ENCODE results near the gene CCDC124.

The CCDC124 gene

DNA sequence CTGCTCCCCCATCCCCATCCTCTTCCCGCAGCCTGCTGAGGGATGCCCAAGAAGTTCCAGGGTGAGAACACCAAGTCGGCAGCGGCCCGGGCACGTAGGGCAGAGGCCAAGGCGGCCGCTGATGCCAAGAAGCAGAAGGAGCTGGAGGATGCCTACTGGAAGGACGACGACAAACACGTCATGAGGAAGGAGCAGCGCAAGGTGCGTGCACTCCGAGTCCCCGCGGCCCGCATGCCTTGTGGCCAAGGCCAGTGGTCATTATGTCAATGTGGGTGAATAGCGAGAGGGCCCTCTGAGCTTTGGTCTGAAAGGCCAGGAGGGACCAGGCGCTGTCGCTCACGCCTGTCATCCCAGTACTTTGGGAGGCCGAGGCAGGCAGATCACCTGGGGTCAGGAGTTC lies 3.6 kb downstream of the CCDC124 start:
- no peak for DNase-seq

DNA sequence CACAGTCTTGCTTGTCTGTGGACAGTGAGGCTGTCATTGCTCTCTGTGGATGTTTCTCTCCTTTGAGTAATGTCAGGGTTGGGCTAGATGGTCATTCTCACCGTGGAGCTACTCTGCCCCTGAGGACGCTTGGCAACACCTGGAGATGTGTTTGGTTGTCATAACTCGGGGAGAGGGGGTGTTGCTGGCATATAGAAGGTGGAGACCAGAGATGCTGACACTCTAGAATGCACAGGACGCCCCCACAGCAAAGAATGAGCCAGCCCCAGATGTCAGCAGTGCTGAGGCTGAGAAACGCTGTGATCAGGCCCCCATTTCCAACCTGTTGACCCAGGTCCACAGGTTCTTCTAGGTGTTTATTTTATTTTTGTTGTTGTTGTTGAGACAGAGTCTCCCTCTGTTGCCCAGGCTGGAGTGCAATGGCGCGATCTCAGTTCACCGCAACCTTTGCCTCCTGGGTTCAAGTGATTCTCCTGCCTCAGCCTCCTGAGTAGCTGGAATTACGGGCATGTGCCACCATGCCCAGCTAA lies 4.6 kb downstream of the CCDC124 start:
- DNase-seq, result no peak

DNA sequence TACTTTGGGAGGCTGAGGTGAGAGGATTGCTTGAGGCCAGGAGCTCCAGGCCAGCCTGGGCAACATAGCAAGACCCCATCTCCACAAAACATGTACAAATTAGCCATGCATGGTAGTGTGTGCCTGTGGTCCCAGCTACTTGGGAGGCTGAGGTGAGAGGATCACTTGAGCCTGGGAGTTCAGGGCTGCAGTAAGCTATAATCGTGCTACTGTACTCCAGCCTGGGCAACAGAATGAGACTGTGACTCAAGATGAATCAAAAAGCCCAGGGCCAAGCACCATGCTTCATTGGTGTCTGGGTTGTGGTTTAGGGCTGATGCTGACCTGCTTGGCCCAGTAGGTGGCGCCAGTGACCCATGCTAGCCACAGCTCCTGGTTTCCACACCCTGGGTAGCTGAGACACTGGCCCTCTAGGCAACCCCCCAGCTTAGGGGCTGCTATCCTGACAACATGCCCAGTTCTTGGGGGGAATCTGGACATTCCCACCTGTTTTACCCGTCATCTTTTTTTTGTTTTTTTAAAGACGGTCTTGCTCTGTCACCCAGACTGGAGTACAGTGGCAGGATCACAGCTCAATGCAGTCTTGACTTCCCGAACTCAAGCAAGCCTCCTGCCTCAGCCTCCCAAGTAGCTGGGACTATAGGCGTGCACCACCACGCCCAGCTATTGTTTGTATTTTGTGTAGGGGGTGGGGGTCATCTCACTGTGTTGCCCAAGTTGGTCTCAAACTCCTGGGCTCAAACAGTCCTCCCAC lies 5.5 kb downstream of the CCDC124 start:
- peak; percentile 79 for DNase-seq

DNA sequence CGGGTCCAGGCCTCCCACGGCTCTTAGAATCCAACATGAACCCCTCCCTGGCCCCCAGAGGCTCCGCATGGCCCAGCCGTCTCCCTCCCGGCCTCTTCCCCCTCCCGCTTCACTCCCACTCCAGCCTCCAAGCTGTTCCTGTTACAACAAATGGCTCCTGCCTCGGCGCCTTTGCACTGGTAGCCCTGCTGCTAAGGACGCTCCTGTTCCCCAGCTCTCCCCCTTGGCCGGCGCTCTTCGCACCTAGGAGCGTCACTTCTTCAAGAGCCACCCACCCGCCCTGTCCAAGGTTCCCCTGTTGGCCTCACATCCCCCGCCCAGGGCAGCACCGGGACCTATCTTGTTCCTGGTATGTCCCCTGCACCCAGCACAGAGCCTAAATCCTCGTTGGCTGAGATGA lies 9.4 kb downstream of the CCDC124 start:
- DNase-seq, result no peak

DNA sequence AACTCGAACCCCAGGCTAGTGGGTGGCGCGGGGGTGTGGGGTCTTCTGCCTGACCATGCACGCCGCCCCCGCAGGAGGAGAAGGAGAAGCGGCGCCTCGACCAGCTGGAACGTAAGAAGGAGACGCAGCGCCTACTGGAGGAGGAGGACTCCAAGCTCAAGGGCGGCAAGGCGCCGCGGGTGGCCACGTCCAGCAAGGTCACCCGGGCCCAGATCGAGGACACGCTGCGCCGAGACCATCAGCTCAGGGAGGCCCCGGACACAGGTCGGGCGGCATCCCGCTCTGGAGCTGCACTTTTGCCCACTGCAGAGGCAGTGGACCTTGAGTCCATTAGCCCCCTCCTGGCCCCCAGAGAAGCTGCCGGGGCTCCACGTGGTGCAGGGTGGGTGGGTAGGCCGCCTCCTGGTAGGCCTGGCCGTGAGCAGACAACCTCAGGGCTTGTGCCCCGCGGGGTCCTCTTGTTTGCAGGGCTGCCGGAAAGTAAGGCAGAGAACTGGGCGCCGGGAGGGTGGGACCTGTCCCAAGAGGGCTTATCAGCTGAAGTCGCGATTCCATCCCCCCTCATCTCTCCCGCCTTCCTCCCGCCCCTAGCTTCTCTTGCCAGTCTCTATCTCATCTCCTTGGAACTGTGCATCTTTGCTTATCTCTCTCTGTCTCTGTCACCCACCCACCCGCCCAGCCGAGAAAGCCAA lies 9.9 kb downstream of the CCDC124 start:
- DNase-seq, result no peak

DNA sequence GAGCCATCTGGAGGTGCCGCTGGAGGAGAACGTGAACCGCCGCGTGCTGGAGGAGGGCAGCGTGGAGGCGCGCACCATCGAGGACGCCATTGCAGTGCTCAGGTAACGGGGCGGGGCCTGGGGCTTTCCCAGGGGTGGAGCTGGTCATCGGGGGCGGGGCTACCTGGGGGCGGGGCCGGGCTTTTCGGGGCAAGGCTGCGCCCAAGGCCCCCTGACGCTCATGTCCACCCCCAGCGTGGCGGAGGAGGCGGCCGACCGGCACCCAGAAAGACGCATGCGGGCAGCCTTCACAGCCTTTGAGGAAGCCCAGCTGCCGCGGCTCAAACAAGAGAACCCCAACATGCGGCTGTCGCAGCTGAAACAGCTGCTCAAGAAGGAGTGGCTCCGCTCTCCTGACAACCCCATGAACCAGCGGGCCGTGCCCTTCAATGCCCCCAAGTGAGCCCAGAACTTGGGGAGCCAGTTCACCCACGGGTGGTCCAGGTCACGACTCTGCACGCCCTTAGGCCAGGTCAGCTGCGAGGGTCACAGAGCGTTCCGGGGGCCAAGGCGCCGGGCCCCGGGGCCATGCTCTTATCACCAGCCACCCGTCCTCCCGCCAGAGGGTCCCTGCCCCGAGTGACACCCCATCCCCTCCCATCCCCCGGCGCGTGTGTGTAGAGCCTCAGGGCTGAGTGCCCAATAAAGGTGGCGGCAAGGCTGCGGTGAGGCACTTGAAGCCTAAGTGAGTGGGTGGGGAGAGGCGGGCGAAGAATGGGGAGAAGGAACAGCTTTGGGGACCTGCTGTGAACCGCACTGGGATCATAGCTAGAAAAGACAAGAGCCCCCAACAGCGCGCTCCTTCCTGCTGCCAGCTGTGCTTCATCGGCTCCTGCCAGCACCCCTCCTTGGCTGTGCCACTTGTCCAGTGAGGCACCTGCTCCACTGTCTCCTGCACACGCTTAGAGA lies 10.7 kb downstream of the CCDC124 start:
- no peak for DNase-seq

DNA sequence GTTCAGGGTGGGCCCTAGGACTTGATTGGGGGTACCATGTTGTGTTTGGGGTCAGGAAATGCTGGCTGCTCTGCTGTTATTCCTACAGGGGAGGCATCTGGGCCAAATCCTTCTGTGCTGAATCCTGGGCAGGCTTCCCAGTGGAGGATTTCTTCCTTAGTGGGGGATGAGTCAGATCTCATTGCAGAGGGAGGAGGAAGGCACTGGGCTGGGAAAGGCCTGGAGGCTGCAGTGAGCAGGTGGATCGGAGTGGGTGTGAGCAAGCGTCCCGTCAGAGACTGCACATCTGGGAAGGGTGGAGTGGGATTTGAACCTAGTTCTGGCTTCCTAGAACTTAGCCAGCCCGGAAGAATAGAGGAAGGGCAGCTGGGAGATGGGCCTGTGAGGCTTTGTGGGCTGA lies 11.5 kb downstream of the CCDC124 start:
- DNase-seq, result no peak

DNA sequence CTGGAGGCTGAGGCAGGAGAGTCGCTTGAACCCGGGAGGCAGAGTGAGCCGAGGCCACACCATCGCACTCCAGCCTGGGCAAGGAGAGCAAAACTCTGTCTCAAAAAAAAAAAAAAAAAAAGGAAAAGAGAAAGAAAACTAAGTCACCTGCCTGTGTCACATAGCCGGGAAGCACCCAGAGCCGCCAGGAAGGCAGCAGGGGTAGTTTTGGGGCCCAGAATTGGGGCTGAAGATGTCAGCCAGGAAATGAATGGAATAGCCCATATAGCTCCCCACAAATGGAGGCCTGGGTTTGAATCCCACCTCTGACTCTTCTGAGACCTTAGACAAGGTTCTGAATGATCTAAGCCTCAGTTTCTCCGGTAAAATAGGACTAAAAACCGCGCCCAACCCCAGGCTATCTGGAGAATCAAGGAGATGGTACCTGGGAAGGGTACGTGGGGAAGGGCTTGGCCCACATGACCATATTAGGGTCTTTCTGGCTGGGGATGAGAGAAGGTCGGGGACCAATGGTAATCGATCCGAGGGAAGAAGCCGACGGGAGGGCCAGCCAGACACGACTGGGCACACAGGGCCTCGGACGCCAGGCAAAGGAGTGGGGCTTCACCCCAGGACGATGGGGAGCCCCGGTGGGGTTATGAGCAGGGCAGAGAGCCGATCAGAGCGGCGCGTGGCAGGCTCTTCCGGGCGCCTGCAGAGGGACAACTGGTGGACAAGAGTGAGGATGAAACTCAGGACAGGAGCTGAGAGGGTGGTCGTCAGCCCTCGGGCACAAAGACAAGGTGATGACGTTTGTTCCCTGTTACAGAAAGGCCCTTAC lies 14.4 kb downstream of the CCDC124 start:
- no peak for DNase-seq

DNA sequence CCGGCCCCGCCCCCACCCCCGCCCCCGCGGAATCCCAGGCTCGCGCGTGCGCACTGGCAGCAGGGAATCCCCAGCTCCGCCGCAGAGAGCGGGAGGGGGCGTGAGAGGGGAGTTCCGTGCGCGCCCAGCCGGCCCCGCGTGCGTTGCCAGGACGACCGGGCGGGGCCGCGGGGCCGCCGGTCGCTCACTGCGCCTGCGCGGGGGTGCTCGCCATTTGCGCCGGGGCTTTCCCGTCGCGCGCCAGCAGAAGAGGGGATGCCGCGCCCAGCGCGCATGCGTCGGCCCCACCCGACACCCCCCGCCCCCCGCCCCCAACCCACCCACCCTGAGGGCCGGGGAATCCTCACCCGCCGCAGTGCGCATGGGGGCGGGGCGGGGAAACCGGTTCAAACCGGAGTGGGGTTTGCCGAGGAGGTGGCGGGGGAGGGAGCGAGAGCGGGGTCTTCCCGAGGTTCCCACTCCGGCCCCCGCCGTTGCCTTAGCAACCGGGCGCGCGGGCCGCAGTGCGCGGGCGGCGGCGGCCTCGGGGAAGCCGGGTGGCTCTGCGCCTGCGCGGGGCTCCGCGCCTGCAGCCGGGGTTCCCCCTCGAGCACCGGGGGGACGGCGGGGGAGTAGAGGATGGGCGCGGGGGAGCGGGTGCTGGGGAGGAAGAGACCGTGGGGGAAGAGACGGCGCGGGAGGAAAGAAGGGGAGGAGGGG lies 15.1 kb downstream of the CCDC124 start:
- peak; percentile 94 for DNase-seq

DNA sequence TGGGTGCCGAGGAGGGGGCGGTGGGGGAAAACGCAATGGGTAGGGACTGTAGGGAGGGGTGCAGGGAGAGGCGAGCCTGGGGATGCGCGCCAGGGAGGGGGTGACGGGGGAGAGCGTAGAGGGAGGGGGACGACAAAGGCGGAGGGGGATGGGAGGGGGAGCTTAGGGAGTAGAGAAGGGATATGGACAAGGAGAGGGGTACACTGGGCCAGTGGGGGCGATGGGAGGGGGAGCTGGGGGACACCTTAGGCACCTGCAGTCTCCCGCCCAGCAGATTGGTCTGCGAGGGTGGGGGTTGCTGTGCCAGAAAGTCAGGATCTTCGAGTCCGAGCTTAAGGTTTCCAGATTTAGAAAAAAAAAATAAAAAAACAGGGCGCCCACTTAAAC lies 15.7 kb downstream of the CCDC124 start:
- no peak for DNase-seq

DNA sequence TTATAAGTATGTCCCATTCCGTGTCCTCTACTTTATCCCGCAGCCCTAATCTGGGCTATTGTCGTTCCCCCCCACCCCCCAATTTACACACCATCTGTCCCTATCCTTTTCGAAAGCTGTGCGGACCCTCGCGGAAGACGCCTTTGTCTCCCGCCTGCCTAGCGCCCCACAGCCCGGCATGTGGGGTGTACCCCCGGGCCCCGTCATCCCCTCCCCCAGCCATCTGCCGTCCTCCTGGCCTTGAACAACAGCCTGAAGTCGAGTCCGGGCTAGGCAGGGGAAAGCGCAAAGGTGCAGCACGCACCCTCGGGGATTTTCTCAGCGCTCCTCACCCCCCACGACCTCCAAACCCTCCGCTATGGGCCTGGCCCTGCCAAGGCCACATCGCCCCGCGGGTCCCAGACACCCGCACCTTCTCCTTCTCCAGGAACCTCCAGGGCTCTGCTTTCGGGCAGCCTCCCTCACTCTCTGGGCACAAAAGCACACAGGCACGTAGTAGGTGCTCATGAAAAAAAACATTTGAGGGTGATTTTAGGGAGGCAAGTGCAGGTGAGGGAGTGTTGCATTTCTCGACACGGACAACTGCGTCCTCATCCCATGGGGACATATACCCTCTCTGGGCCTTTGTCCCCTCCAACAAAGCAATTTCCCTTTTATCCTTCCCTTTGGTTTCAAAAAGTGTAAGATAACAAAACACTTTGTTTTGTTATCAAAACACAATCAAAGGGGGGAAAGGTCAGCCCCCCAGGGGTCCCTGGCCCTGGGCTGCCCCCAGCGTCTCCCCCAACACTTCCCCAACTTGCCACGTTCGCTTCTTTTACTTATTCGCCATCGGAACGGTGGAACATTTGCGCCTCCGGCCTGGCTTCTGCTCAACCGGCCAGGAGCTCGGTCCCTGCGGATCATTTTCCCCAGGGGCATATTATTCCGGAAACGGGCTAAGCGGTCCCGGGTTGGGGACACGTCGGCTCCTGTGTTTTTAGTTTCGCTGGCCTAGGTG lies 16.4 kb downstream of the CCDC124 start:
- no peak for DNase-seq

DNA sequence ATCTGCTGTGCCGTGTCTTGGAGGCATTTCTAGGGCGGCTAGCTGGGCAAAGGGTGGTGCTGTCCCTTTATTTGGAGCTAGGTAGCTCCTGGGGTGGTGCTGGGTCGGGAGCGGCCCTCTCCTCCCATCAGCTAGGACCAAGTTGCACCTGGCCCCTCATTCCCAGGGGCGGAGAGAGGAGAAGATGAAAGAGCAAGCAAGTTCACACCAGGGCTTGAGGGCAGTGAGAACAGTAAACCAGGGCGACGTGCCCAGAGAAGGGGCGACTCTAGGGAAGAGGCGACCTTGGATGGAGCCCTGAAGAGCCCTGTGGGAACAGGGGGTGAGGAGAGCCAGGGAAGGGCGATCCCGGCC lies 17.1 kb downstream of the CCDC124 start:
- no peak for DNase-seq

DNA sequence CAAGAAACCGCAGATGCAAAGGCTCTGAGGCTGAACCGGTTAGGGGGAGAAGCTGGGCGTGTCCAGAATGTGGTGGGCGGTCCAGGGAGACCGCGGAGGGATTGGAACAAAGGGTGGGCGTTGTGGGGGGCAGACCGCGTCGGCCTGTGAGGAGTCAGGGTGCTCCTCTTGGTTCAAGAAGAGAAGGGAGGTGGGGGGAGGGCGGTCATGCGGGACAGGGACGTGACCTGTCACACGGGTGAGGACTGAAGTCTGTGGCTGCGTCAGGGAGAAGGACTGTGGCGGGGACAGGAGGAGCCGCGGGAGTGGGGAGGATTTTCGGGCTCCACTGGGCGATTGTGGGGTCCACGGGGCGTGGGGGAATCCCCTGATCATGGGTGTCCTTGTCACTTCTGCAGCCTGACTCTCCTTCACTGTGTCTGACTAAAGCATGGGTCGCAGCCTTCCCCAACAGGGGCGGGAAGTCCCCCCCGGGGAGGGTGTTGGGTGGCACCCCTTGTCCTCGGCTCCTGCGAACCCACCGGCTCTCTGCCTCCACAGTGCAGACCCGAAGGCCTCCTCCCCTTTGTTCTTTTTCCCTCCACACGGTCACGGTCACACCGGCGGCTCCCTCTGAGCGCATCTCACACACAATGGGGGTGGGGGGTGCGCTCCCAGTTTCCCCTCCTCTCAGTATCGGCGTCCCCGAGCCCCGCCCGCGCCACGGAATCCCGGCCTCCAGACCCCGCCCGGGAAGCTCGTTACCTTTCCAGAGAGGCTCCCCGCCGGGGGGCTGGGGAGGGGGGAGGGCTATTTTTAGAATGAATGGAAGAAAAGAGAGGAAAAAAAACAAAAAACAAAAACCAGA lies 17.7 kb downstream of the CCDC124 start:
- DNase-seq, result no peak

DNA sequence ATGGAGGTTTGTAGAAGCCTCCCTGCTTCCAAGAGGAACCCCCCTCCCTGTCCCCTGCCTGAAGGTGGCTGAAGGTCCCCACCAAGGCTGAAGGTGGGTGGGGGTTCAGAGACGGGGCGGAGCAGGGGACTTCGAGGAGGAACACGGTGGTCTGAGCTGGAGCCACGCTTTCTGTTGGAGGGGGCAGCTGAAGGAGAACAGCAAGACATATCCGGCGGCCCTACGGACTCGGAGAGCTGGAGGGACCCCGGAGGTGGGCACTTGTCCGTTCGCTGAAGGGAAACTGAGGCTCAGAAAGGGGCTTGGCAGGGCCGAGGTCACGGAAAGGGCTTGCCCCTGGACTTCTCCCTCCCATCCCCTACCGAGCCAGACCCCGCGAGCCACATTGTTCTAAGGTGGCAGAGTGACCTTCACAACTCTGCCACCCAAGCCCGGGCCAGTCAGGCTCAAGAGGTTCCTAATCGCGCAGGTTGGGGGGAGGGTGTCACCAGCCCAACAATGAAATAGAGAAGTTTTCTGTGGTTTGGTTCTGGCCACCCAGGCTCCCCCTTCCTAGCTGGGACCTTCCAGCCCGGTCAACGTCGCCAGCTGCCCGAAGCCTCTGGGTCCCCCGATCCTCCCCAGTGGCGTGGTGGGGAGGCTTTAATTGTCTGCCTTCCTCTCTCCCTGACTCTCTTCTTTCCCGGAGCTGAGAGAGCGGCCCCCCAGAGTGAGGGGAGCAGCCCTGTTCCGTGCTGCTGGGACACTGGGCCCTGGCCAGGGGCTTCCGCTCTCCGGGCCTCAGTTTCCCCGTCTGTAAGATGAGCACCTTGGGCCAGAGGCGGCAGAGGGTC lies 18.6 kb downstream of the CCDC124 start:
- DNase-seq, result no peak

DNA sequence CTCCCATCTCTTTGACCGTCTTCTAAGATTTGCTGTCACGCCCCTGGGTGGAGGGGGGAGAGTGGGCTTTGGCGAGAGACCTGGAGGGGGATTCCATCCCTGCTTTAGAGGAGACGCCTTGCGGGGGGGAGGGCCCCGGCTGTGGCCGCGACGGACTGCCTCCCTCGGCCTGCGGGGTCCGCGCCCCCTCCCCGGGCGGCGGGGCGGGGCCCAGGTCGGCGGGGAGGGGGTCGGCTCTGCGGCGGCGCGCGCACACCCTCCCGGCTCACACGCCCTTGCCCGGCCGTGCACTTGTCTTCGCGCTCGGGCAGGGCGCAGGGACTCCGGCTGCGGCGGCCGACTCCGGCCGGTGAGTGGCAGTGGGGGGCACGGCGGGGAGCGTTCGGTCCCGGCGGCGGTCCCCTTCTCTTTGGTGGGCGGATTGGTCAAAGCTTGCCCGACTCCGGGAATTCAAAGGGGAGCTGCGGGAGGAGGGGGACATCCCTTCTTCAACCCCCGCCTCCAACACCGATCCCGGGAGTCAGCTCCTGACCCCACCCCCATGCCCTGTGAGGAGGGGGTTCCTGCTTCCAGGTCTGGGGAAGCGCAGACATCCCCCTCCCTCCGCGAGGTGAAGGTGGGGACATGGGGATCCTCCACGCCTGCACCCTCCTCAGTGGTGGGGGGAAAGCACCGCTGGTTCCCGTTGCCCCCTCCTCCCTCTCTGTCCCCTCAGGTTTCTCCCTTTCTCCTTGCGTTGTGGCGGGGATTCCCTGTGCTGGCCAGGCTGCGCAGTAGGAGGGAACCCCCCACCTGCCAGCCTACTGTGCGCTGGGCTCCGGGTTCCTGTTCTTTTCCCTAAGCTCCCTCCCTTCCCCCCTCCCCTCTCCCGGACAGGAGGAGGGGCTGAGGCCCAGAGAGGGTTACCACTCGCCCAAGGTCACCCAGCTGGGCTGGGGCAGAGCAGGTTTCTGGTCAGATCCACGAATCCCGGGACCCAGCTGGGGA lies 19.5 kb downstream of the CCDC124 start:
- no peak for DNase-seq

DNA sequence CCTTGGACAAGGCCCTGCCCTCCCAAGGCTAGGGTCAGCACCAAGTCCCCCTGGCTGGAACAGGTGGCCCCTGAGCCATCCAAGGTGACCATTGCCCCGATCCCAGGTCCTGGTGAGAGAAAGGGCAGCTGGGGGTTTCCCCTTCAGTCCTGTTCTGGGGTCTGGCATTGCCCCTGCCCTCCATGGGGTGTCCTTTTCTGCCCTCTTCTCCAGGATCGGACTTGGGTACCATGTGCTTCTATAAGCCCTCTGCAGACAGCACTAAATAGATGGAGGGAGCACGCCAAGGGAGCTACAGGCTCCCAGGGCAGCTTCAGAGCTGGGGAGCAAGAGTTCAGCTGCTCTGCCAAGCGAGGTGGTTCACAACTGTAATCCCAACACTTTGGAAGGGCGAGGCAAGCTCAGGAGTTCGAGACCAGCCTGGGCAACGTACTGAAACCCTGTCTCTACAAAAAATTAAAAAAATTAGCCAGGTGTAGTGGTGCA lies 20.5 kb downstream of the CCDC124 start:
- no peak for DNase-seq

DNA sequence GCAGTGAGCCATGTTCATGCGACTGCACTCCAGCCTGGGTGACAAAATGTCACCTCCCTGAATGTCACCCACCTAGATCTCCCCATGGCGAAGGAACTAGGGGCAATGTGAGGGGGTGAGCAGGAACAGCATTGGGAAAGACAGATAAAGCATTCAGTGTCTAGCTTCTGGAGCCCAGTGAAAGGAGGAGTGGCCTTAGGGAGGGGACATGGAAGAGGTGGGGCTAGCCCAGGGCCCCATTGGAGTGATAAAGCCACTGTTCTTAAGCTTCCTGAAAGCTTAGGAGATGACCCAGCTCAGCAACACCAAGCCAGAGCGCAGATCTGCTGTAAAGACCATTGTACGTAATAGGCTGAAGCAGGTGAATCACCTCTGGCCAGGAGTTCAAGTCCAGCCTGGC lies 21.1 kb downstream of the CCDC124 start:
- no peak for DNase-seq

Measured in activated CD4-positive, alpha-beta T cell treated with anti-CD3 and anti-CD28 coated beads for 1 hour (primary cell).